Measurements from ENCODE around the gene PROP1. TPM values are rescaled to one million over a fixed set of nuclear protein-coding genes. Genes with fewer than 3 reads are reported as not detected.

PROP1 gene
- total RNA-seq, 1 experiment from 2014 or later = not detected

DNA sequence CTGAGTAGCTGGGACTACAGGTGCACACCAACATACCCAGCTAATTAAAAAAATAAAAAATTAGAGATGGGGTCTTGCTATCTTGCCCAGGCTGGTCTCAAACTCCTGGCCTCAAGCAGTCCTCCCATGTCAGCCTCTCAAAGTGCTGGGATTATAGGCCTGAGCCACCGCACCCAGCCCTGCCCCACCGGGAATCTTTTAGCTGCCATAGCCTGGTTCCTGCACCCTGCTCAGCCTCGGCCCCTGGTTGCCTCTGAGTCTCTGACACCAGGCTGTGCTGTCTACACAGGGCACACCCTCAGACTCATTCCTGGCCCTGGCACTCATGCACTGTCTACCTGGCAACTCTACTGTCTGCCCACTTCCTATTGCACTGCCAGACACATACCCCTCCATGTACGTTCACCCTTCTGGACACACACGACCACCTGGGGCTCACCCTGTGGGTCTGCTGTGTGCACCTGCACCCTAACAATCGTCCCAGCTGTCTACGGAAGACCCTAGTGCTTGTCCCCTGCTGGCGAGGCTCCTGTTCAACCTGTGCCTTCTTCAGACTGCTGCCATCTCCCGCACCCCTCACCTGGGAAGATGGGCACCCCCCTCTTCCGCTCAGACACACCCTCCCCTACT is 1.4 kb downstream of the PROP1 start:
- CTCF ChIA-PET = no interaction called here
- H3K9me3 ChIP-seq (ENCODE audit: low read depth, low read length, poor library complexity, severe bottlenecking) = no peaks in the 10 kb centered on the region
- TF ChIP-seq, protein P1, sequence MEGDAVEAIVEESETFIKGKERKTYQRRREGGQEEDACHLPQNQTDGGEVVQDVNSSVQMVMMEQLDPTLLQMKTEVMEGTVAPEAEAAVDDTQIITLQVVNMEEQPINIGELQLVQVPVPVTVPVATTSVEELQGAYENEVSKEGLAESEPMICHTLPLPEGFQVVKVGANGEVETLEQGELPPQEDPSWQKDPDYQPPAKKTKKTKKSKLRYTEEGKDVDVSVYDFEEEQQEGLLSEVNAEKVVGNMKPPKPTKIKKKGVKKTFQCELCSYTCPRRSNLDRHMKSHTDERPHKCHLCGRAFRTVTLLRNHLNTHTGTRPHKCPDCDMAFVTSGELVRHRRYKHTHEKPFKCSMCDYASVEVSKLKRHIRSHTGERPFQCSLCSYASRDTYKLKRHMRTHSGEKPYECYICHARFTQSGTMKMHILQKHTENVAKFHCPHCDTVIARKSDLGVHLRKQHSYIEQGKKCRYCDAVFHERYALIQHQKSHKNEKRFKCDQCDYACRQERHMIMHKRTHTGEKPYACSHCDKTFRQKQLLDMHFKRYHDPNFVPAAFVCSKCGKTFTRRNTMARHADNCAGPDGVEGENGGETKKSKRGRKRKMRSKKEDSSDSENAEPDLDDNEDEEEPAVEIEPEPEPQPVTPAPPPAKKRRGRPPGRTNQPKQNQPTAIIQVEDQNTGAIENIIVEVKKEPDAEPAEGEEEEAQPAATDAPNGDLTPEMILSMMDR (conservative IDR thresholded peaks at IDR 0.05; ENCODE audit: low read depth, low read length) = no peak
- no peak for TF ChIP-seq EZH2 (IDR thresholded peaks at IDR 0.05; ENCODE audit: borderline replicate concordance, low read depth, low read length, poor library complexity, severe bottlenecking)

DNA sequence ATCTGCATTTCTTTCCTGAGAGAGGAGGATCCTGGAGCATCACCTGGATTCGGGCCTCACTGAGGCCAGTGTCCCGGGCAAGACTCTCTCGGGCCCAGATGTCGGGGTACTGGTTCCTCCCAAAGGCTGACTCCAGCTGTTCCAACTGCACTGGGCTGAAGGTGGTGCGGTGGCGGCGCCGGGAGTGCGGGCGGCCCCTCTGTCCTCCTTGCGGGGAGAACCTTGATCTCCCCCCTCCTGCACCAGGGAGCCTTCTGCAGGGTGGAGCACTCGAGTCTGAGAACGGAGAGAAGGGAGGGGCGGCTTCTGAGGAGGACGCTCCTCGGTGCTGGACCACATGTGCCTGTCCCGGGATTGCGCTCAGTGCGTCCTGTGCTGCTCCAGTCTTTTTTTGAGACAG is 2.0 kb downstream of the PROP1 start:
- H3K27me3 ChIP-seq (replicated peaks; ENCODE audit: insufficient read depth, low read depth, low read length, poor library complexity) = peaks cover 4% of the 10 kb centered on the region
- H3K27ac ChIP-seq (ENCODE audit: low read depth, low read length, poor library complexity, severe bottlenecking) = no peak overlapping the region
- DNase-seq (ENCODE audit: low spot score) = no peak
- H3K9me3 ChIP-seq (ENCODE audit: low read depth, low read length, poor library complexity, severe bottlenecking) = no peaks in the 10 kb centered on the region
- intact Hi-C loops (cut with micrococcal nuclease; ENCODE audit: unreplicated experiment) = no loop called here
- no peak overlapping the region for H3K4me3 ChIP-seq (ENCODE audit: low read depth, low read length, poor library complexity, severe bottlenecking)
- CTCF ChIA-PET = no interaction called here
- TF ChIP-seq, protein P1 (conservative IDR thresholded peaks at IDR 0.05; ENCODE audit: low read depth, low read length) = no peak
- no peak for TF ChIP-seq EZH2 (IDR thresholded peaks at IDR 0.05; ENCODE audit: borderline replicate concordance, low read depth, low read length, poor library complexity, severe bottlenecking)
- H3K4me1 ChIP-seq (ENCODE audit: insufficient read depth, low read length, poor library complexity, severe bottlenecking) = no peaks in the 10 kb centered on the region
- no TSS peak for BruUV-seq (replicated peaks)
- no peaks in the 10 kb centered on the region for H3K36me3 ChIP-seq (ENCODE audit: insufficient read depth, low read length, poor library complexity, severe bottlenecking)
- POLR2A ChIA-PET (ENCODE audit: low non-redundant PET) = no interaction called here

More for the DNA sequence above, 1.4 kb downstream of the PROP1 start:
- H3K27me3 ChIP-seq (replicated peaks; ENCODE audit: insufficient read depth, low read depth, low read length, poor library complexity) = peaks cover 7% of the 10 kb centered on the region
- POLR2A ChIA-PET (ENCODE audit: low non-redundant PET) = no interaction called here
- BruUV-seq (replicated peaks) = no TSS peak
- H3K4me1 ChIP-seq (ENCODE audit: insufficient read depth, low read length, poor library complexity, severe bottlenecking) = no peaks in the 10 kb centered on the region
- no peaks in the 10 kb centered on the region for H3K36me3 ChIP-seq (ENCODE audit: insufficient read depth, low read length, poor library complexity, severe bottlenecking)
- intact Hi-C loops (cut with micrococcal nuclease; ENCODE audit: unreplicated experiment) = no loop called here
- H3K4me3 ChIP-seq (ENCODE audit: low read depth, low read length, poor library complexity, severe bottlenecking) = no peak overlapping the region
- no peak overlapping the region for H3K27ac ChIP-seq (ENCODE audit: low read depth, low read length, poor library complexity, severe bottlenecking)
- DNase-seq (ENCODE audit: low spot score) = no peak

DNA sequence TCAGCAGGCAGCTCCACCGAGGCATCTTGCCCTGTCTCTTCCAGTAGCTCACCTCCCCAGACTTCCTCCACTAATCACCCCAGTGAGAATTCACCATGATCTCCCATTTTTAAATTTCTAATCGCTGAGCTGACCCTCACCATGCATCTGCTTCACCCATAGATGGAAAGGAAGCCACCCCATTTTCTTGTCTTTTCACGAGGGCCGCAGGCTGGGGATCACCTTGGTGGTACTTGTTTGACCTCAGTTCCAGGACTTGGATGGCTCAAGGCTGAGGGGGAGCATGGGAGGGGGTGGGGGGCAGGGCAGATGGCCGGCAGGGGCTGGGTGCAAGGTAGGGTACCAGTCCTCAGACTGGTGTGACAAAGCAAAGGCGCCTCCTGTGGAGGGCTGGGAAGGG is 3.6 kb downstream of the PROP1 start:
- ChIA-PET CTCF (no interaction called here), POLR2A (ENCODE audit: low non-redundant PET) (no interaction called here)
- Histone ChIP-seq H3K27ac (ENCODE audit: low read depth, low read length, poor library complexity, severe bottlenecking) (no peak overlapping the region), H3K9me3 (ENCODE audit: low read depth, low read length, poor library complexity, severe bottlenecking) (no peaks in the 10 kb centered on the region), H3K36me3 (ENCODE audit: insufficient read depth, low read length, poor library complexity, severe bottlenecking) (no peaks in the 10 kb centered on the region), H3K4me1 (ENCODE audit: insufficient read depth, low read length, poor library complexity, severe bottlenecking) (no peaks in the 10 kb centered on the region), H3K27me3 (replicated peaks; ENCODE audit: insufficient read depth, low read depth, low read length, poor library complexity) (peaks cover 6% of the 10 kb centered on the region), H3K4me3 (ENCODE audit: low read depth, low read length, poor library complexity, severe bottlenecking) (no peak overlapping the region)
- TF ChIP-seq, protein P1 (conservative IDR thresholded peaks at IDR 0.05; ENCODE audit: low read depth, low read length) = no peak
- TF ChIP-seq EZH2 (IDR thresholded peaks at IDR 0.05; ENCODE audit: borderline replicate concordance, low read depth, low read length, poor library complexity, severe bottlenecking) = no peak
- no TSS peak for BruUV-seq (replicated peaks)
- intact Hi-C loops (cut with micrococcal nuclease; ENCODE audit: unreplicated experiment) = no loop called here
- DNase-seq (ENCODE audit: low spot score) = no peak
